ENCODE data around the gene OR2V2.

The OR2V2 gene

GRCh38 chr5:181149806-181150733 is 2.7 kb downstream of the OR2V2 start:
- DNase-seq: no peak

- DNase-seq: no peak
Observed at GRCh38 chr5:181151146-181151545, 3.8 kb downstream of the OR2V2 start.

DNA sequence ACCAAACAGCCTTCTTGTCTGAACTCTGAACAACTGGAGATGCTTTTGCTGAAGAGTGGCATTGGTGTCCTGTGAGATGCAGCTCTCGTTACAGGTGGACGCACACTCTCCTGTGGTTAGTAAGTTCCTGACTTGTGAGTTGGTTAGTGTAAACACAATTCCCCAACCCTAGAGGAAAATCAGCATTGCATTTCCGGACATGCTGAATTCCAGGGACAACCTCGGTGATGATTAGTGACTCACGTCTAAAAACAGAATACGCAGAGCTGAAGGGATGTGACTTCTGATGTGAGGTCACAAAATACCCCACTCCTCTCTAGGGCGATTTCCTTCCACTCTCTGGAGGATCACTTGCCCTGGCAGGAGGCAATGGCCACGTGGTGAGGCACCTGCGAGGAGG is 5.0 kb downstream of the OR2V2 start:
- no peak for DNase-seq

DNA sequence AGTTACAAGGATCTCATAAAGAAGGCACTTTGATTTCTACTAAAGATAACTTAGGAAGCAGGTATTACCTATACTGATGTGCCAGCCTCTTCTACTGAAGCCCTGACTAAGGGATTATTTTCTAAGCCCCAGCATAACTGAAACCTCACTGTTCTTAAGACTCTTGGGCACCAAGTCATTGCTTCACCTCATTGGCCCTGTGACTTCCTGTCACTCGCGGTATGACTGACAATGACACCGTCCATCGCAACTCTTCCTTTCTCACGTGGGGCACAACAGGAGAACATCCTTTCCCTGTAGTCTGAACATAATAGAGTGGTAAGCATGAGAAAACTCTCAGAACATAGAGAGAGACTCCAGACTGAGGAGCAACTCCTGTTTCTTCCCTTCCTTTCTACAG is 6.4 kb downstream of the OR2V2 start:
- no peak for DNase-seq

GRCh38 chr5:181156758-181157157 is 9.4 kb downstream of the OR2V2 start:
- DNase-seq: no peak

DNA sequence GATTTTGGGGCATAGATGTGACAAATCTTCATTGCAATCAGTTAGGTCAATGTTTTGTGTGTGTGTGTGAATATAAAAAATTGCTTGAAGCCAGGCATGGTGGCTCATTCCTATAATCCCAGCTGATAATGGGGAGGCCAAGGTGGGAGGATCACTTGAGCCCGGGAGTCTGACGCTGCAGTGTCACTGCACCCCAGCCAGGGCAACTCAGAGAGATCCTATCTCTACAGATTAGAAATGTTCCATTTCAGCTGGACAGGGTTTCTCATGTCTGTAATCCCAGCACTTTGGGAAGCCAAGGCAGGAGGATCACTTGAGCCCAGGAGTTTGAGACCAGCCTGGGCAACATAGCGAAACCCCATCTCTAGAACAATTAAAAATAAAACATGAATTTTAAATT is 11.5 kb downstream of the OR2V2 start:
- DNase-seq: no peak

GRCh38 chr5:181159286-181160151 is 12.1 kb downstream of the OR2V2 start:
- DNase-seq: peak; percentile 67

DNA sequence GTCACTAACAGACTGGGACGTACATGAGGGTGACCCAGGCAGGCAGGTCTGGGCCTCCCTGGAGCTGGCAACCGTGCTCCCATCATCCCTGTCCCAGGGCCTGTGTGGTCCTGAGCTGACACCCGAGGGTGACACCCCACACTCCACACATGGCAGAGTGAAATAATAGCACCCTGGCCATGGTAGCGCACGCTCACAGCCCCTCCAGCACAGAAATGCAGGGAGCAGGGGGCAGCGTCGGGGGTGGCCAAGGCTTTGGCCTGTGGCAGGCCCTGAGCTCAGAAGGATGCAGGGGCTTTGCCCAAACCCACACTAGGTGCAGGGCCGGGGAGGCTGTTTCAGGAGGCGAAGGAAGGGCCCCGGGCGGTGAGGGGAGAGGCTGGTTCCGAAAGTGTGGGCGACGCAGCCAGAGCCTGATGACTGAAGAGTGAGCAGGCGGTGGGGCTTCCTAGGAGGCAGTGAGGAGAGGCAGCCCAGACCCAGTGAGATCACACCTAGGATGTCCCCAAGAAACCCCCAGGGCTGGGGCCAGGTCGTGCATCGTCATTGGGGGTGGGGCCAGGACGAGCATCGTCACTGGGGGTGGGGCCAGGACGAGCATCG is 12.9 kb downstream of the OR2V2 start:
- DNase-seq: no peak

DNA sequence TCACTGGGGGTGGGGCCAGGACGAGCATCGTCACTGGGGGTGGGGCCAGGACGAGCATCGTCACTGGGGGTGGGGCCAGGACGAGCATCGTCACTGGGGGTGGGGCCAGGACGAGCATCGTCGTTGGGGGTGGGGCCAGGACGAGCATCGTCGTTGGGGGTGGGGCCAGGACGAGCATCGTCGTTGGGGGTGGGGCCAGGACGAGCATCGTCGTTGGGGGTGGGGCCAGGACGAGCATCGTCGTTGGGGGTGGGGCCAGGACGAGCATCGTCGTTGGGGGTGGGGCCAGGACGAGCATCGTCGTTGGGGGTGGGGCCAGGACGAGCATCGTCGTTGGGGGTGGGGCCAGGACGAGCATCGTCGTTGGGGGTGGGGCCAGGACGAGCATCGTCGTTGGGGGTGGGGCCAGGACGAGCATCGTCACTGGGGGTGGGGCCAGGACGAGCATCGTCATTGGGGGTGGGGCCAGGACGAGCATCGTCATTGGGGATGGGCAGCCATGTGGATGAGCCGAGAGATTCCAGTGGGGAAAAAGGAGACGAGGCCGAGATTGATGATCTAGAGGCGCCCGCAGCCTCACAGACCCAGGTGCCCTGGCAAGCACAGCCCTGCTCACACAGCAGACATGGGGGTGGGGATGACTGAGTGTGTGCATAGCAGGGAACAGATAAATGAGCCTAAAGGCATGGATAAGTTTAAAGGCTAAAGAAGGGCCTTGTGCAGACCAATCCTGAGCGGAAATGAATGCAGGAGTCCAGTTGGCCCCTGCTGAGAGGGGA is 13.6 kb downstream of the OR2V2 start:
- DNase-seq: peak; percentile 53

- no peak for DNase-seq
Observed at GRCh38 chr5:181161534-181162175, 14.3 kb downstream of the OR2V2 start.

GRCh38 chr5:181163487-181164075 is 16.2 kb downstream of the OR2V2 start:
- DNase-seq: no peak

- DNase-seq: no peak
Observed at GRCh38 chr5:181164076-181164952, 16.9 kb downstream of the OR2V2 start.

- DNase-seq: no peak
Observed at GRCh38 chr5:181166812-181167733, 19.7 kb downstream of the OR2V2 start.

DNA sequence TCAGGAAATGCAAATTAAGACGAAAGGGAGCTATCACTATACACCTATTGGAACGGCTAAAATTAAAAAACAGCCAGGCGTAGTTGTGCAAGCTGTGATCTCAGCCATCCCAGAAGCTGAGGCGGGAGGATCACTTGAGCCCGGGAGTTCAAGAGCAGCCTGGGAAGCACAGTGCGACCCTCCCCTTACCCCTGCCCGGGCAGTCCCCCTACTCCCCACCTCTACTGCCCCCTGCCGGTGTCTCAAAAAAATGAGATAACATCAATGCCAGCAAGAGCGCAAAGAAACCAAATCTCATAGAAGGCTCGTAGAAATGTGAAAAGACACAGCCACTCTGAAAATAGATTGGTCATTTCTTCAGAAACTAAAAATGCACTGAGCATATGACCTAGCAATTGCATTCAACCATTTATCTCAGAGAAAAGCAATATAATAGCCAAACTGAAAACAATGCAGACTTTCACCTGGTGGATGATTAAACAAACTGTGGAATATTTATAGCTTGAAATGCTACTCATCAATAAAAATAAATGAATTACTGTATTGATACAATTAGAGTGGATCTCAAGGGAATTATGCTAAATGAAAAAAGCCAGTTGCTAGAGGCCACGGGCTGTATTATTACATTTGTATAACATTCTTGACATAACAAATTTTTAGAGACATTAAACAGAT is 20.6 kb downstream of the OR2V2 start:
- DNase-seq: no peak

DNA sequence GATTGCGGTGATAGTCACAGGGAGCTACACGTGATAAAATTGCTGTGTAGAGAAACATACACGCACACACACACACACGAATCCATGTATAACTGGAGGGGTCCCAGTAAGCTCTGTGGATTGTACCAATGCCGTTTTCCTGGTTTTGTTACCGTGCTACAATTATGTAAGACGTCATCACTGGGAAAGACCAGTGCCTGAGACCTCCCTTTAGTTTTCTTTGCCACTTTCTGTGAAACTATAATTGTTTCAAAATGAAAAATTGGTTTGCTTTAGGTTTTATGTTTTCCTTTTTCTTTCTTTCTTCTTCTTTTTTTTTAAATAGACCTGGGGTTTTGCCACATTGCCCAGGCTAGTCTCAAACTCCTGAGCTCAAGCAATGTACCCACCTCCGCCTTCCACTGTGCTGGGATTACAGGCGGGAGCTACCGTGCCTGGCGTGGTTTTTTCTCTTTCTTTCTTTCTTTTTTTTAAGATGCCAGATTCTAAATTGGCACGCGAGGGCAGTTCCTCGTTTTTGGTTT is 21.3 kb downstream of the OR2V2 start:
- no peak for DNase-seq

- DNase-seq: peak; percentile 29
Observed at GRCh38 chr5:181169459-181170236, 22.3 kb downstream of the OR2V2 start.

GRCh38 chr5:181170237-181170825 is 22.9 kb downstream of the OR2V2 start:
- DNase-seq: no peak
